IPS-NIHi11 (cell line): ENCODE measurements around the gene MIB2.

ENCODE experiments used
- DNase-seq: peaks from one replicate; pipeline ENCODE4 v3.0.0; 2012; ENCODE audit warnings: mixed read lengths, low spot score

The MIB2 gene

DNA sequence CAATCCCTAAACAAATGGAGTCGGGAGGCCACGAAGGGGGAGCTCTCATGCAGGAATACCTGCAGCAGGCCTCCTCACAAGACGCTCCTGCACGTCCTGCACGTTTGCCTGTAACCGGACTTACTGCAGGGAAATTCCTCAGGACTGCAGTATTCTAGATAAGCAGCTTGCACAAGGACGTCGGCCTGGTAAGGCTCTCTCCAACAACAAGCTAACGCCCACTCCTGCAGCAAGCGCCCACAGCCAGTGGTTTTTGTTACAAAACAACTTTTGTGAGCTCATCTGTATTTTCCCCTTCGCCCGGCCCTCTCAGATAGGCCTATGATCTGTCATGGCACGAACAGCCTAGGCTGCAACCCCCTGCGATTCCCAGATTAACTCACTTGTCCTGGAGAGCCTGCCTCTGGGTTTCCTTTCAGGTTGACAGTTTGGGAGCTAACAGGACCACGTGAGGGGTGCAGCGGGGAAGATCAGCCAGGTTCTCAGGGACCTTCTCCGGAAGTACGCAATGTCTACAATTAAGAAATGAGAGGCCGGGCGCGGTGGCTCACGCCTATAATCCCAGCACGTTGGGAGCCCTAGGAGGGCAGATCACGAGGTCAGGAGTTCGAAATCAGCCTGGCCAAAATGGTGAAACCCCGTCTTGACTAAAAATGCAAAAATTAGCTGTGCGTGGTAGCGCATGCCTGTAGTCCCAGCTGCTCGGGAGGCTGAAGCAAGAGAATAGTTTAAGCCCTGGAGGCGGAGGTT lies 921 bp upstream of the MIB2 start:
- no peak for DNase-seq

DNA sequence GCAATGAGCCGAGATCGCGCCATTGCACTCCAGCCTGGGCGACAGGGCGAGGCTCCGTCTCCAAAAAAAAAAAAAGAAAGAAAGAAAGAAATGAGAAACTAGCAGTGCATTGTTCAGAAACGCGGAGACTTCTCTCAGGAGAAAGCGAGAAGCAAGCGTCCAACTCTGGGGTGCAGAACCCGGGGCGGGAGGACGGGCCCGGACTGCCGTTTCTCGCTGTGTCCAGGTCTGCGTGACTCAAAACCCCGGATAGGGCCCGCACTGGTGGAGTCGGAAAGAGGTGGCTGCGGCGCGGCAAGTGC lies 395 bp upstream of the MIB2 start:
- no peak for DNase-seq

DNA sequence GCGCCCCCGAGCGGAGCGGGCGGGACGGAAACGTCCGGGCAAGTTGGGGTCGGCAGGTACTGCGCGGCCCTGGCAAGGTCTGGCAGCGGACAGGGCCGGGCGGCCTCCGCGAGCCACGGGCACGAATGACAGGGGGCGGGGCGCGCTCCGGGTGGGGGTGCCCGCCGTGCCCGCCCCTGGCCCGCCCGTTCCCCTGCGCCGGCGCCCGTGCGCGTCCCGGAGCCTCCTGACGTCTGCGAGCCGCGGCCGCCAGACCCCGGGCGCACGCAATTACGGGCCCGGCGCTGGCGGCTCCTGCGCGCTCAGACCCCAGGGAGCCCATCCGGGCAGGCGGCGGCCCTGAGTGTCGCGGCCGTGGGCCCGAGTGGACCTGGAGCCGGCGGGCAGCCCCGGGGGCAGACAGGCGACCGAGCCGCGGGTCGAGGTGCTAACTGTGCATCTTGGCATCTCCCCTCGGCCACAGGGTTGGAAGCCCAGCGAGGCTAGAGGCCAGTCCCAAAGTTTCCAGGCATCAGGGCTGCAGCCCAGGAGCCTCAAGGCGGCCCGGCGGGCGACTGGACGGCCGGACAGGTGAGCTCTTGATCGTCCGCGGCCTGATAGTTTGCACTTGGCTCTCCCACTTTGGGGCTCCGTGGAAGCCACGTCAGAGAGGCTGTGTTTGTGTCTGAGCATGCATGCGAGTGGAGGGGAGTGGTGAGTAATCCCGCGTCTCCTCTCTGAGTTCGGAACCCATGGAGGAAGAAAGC lies 918 bp downstream of the MIB2 start:
- DNase-seq: peak; percentile 79

DNA sequence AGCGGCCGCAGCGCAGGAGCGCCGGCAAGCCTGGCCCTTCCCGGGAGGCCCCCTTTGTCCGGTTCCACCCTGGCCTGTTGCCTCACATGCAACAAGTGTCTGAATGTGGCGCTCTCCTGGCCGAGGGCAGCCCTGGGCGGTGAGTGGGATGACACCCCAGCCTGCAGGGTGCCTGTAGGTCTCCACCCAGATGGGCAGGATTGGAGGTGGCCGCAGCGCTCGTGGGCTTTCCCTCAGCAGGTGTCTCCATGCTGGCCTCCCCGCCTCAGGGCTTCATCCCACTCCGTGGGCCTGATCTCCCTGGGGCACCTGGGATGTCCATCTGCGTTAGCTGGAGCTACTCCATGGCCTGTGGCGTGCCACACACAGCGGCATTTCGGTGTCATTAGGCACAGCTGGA lies 1.5 kb downstream of the MIB2 start:
- DNase-seq: no peak

DNA sequence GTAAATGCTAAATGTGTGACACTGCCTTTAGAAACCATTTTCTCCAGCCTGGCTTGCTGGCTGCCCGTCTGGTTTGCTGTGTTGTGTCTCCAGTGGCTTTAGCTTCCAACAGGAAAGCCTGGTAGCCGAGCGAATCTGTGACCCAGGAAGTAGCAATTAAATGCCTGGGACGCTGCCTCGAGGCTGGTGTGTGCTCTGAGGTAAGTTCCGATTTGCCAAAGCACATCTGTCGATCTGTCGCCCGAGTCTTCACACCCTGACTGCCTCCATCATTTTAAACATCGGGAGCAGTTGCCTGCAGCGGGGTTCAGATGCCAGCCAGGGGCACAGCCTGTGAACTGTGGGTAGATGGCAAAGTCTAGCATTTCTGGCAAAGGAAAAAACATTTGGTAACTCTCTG lies 2.2 kb downstream of the MIB2 start:
- DNase-seq: no peak

DNA sequence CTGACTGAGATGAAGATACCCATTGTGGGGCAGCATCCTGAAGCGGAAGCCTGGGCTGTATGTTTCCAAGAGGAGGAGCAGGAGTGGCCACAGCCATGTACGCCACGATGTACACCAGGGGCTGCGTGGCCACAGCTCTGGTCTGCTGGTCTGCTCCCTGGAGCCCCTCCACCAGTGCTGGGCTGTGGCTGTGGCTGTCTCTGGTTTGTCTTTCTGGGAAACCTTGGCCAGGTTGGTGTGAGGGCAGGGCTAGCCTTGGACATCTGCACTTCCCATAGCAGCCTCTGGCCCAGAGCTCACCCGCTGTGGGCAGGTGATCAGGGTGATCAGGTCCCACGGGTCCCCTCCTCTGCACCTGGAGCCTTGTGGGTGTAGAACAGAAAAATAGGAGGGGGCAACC lies 2.6 kb downstream of the MIB2 start:
- DNase-seq: no peak

DNA sequence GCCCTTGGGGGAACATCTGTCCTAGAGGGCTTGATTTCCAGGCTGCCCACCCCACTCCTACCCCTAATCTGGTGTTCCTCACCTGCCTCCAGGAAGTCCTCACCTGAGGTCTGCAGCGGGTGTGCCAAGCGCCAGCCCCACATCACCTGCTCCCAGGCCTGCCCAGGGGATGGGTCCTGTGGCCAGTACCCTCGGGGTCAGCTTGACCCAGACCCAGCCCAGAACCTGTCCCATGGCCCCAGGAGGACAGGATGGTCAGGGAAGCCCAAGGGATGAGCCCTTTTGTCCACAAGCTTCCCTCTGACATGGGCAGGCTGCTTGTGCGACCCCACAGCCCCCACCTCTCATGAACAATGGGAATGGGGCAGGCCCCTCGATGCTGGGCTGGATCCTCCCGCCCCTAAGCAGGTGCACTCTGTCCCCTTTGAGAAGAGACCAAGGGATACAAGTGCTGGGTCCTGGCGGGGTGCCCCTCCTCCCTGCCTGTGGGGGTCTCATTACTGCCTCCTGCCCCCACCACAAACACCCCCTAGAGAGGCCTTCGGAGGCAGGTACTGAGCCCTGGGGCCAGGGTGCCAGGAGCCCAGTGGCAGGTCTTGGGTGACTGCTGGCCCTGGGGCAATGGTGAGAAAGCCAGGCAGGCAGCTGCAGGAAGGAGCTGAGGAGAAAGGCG lies 3.2 kb downstream of the MIB2 start:
- no peak for DNase-seq

DNA sequence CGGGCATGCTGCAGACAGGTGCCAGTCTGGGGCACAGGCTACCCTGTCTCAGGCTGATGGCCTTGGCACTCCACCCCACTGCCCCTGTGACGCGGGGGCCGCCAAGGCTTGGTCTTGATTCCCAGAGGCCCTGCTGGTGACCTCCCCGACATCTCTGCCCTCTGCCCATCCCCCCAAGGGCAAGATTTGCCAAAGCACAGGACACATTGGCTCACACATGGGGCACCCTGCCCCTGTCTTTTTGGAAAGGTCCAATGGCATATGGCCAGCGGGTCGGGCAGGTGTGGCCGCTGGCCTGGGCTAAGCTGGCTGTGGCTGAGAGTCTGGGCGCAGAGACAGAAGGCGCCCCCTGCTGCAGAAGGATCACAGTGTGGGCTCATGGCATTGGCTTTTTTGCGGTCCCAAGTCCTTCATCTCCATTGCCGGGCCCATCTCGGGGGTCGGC lies 4.6 kb downstream of the MIB2 start:
- peak; percentile 74 for DNase-seq

DNA sequence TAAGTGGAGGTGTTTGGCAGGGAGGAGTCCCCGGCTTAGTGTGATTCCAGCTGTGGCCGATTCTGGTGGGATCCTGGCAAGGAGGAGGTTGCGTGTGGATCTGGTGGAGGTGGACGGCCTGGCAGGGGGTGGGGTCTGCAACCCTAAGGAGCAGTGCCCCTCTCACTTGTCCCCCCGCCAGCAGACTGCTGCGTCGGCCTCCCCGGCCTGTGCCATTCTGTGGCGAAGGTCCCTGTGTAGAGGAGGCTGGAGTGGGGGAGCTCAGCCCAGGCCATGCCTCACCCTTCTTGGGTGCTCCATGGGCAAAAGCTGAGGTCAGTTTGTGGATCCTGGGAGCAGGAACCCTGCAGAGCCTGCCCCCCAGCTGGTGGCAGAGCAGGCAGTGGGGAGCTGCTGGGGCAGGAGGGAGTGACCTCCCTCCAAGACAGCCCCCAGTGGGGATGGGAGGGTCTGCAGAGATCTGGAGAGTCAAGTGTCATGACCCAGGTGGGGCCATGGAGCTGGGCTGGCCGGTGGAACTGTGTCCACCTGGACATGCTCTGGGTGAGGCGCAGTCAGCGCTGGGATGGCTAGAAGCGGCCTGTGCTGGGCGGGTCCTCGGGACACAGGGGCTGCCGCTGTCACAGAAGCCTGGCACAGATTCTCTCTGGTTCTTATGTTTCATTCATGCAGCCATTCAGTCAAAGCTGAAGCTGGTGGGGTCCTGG lies 5.3 kb downstream of the MIB2 start:
- DNase-seq: no peak

DNA sequence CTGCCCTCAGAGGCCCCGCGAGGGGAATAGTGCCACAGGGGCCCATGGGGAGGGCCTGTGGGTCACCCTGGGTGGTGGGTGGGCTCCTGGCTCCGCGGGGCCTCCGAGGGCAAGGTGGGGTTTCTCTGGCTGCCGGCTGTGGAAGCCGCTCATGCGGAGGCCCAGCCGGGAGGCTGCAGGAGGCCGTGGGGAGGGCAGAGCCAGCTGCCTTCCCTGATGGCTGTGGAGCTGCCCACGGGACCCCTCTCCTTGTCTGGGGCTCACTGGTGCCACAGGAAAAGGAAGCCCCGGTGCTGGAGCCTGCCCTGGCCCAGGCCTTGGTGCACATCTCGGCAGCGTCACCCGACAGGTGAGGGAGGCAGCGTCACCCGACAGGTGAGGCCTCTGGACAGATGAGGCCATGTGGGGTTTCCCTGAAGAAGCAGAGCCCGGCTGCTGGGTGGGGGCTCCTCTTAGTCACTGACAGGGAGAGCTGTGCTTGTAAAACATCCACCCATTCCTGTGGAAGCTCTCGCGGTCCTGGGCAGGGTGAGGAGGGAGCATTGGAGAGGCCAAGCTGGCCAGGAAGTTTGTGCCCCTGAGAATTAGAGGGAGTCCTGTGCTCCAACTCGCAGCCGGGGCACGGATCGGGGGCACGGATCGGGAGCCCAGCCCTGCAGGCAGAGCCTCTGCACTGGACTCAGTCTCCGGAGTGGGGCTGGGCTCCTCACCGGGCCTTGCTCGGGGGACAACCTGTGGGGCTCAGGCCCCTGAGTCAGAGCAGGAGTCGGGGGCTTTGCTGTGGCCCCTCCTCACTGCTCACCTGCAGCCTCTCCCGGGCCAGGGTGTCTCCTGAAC lies 6.1 kb downstream of the MIB2 start:
- DNase-seq: no peak

DNA sequence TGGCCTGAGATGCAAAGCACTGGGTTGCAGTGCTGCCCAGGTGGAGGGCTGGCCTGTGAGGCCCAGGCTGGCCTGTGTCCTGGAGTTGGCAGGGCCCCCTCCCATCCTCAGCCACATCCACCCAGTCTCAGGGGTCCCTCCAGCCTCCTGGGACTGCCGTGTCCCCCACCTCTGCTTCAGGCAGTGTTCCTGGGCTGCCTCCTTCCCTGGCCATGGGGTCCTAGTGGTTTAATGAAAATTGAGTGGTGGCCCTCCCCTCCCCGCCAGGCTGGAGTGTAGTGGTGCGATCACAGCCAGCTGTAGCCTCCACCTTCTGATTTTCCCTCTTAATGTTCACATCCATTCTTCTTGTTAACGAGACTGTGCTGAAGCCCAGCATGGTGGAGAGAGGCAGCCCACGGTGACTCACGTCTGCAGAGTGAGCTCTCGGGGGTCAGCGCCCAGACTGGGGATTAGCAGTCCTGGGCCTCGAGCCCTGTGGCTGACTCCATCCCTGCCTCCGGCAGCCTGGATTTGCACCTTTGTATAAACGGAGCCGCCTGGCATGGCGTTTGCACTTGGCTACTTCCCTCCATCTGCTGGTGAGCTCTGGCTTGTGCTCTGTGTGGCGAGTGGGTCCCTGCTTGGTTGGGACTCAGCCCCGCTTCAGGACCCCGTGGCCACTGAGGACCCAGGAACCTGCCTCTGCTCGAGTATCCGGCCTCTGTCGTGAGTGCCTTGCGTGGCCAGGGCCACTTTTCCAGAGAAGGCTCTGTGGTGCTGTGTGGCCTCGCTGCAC lies 6.9 kb downstream of the MIB2 start:
- no peak for DNase-seq

DNA sequence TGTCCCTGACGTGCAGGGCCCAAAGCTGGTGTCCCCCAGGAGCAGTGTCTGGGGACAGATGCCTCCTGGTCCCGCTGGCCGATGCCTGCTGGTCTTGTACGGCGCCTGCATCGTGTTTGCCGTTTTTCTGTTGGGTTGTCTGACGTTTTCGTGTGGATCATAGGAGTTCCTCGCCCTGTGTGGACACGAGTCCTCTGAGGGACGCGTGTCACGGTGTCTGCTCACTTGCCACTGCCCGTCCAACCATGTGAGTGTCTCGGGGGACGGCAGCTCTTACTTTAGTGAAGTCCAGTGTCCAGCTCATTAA lies 7.4 kb downstream of the MIB2 start:
- no peak for DNase-seq

DNA sequence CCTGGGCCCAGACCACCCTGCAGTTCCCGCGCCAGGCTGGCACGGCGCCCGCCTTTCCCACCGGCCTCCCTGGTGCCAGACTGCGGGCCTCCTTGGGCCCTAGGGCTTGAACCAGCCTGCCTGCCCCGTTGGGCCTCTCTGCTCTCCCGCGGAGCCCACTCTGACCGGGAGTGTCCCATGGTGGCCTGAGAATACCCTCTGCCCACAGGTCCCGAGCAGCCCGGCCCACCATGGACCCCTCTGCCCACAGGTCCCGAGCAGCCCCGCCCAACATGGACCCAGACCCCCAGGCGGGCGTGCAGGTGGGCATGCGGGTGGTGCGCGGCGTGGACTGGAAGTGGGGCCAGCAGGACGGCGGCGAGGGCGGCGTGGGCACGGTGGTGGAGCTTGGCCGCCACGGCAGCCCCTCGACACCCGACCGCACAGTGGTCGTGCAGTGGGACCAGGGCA lies 7.9 kb downstream of the MIB2 start:
- DNase-seq: no peak

DNA sequence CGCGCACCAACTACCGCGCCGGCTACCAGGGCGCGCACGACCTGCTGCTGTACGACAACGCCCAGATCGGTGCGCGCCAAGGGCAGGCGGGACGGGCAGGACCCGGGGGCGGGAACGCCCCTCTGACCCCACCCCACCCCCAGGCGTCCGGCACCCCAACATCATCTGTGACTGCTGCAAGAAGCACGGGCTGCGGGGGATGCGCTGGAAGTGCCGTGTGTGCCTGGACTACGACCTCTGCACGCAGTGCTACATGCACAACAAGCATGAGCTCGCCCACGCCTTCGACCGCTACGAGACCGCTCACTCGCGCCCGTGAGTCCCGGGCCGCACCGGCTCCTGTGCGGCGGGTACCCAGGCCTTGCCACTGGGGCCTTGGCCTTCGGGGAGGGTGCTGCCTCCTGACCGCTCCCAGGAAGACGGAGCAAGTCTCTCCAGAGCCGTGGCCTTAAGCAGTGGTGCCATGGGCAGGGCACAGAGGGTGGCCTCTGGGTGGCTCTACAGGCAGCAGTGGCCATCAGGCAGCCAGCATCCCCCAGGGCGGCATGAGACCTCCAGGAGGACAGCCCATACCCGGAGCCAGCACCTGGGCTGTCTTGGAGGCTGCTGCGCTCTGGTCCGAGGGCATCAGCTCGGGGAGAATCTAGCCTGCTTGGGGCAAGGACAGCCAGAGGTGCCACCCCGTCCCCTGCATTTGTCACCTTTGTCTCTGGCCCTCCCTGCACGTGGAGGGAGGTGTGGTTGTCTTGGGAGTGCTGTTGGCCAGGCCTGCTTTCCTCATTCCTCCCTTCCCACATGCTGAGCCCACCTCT lies 8.5 kb downstream of the MIB2 start:
- no peak for DNase-seq

DNA sequence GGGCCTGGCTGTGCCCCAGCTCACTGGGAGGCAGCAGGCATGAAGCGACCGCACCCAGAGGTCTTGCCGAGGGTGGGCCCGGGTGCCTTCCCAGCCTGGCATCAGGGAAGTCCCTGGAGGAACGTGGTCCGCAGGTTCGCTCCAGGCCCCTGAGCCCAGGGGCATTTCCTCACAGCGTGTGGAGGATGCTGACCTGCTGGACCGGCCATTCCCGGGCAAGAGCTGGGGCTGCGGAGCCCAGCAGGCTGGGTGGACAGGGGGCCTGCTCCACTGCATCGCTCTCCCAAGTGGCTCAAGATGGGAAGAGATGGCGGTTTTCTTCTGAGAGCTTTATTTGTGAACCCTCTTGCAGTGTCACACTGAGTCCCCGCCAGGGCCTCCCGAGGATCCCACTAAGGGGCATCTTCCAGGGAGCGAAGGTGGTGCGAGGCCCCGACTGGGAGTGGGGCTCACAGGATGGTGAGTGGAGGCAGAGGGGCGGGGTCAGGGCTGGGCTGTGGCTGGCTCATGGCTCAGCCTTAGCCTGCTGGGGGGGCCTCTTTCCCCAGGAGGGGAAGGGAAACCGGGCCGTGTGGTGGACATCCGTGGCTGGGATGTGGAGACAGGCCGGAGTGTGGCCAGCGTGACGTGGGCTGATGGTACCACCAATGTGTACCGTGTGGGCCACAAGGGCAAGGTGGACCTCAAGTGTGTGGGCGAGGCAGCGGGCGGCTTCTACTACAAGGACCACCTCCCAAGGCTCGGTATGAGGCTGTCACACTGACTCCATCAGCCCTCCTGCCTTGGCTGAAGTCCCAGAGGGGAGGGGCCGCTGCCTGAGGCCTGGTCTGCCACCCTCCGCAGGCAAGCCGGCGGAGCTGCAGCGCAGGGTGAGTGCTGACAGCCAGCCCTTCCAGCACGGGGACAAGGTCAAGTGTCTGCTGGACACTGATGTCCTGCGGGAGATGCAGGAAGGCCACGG lies 9.4 kb downstream of the MIB2 start:
- DNase-seq: peak; percentile 57

DNA sequence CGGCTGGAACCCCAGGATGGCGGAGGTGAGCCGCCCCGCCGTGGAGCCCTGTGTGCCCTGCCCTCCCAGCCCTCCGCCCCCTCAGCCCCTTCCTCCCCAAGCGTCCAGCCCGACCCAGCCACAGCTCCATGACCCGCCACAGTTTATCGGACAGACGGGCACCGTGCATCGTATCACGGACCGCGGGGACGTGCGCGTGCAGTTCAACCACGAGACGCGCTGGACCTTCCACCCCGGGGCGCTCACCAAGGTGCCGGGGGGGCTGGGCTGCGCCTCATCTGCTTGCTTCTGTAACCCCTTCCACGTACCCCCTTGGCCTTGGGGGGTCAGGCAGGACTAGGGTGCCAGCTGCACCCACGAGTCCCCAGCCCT lies 10.1 kb downstream of the MIB2 start:
- DNase-seq: no peak

DNA sequence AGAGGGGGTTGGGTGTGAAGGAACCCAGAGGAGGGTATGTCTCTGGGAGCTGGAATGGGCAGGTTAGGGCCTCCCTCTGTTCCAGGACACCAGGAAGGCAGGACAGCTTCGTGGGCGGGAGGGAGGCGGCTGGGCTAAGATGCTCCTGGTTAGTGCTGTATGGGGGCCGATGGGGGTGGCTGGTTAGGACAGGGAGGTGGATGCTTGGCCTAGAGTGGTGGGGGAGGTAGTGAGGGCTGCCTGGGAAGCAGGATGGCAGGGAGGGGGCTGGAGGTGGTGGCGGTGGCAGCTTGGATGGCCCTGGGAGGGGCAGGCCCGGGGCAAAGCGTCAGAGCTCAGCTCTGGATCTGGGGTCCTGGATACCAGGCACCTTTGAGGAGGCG lies 10.5 kb downstream of the MIB2 start:
- no peak for DNase-seq

DNA sequence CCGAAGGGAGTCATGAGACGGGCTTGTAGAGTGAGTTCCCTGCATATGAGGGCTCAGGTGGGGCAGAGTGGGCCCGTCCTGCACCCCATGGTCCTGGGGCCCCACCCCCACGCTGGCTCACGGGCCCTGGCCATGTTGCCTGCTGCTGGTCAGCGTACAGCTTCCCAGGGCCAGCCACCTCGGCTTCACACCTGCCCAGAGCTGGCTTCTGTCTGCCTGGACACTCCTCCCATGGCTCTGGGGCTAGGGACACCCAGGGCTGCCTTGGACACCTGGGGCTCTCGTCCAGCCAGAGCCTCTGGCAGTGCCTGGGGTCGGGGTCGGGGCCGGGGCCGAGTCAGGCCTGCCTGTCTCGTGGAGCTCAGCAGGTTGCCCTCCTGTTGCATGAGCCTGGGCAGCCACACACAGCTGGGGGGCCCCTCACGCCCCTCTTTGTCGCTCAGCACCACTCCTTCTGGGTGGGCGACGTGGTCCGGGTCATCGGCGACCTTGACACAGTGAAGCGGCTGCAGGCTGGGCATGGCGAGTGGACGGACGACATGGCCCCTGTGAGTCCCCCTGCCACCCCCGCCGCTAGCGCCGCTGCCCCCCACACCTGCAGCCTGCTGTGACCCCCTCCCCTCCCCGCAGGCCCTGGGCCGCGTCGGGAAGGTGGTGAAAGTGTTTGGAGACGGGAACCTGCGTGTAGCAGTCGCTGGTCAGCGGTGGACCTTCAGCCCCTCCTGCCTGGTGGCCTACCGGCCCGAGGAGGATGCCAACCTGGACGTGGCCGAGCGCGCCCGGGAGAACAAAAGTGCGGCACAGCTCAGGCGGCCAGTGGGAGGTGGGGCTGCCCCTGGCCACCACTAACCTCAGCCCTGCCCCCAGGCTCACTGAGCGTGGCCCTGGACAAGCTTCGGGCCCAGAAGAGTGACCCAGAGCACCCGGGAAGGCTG lies 11.2 kb downstream of the MIB2 start:
- DNase-seq: no peak
